GM12801 (cell line): Measurements from ENCODE around the gene CALU.

ENCODE experiments used
- TF ChIP-seq, protein P1 (sequence below): IDR thresholded peaks from one replicate; pipeline ENCODE4 v1.5.1; 2011; ENCODE audit warnings: control low read depth; ENCODE audit not compliant: insufficient read length; ENCODE audit errors: extremely low read depth

The CALU gene

DNA sequence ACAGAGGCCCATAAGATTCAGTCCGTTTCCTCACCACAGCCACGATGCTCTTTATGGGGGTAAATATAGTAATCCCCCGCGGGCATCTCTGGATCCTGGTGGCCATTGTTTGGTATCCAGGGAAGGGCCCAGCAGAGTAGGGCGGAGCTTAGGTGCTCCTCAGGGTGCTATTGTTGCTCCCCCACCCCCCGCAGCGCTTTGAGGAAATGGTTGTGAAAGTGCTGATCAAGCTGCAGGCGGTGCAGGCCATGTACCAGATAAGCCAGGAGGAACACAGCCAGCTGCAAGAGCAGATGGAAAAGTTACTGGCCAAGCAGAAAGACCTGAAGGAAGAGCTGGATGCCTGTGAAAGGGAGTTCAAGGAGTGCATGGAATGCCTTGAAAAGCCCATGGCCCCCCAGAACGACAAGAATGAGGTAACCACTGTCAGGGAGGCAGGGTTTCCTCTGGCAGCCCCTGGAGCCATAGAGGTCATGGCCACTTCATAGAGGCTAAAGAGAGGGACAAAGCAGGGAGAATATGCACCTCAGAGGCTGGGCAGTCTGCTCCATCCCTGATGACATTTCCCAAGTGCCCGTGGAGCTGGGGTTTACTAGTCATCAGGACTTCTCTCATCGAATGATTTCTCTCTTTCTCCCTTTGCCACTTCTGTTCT, 73.5 kb downstream of the CALU start:
- TF ChIP-seq, protein P1, sequence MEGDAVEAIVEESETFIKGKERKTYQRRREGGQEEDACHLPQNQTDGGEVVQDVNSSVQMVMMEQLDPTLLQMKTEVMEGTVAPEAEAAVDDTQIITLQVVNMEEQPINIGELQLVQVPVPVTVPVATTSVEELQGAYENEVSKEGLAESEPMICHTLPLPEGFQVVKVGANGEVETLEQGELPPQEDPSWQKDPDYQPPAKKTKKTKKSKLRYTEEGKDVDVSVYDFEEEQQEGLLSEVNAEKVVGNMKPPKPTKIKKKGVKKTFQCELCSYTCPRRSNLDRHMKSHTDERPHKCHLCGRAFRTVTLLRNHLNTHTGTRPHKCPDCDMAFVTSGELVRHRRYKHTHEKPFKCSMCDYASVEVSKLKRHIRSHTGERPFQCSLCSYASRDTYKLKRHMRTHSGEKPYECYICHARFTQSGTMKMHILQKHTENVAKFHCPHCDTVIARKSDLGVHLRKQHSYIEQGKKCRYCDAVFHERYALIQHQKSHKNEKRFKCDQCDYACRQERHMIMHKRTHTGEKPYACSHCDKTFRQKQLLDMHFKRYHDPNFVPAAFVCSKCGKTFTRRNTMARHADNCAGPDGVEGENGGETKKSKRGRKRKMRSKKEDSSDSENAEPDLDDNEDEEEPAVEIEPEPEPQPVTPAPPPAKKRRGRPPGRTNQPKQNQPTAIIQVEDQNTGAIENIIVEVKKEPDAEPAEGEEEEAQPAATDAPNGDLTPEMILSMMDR: no peak

DNA sequence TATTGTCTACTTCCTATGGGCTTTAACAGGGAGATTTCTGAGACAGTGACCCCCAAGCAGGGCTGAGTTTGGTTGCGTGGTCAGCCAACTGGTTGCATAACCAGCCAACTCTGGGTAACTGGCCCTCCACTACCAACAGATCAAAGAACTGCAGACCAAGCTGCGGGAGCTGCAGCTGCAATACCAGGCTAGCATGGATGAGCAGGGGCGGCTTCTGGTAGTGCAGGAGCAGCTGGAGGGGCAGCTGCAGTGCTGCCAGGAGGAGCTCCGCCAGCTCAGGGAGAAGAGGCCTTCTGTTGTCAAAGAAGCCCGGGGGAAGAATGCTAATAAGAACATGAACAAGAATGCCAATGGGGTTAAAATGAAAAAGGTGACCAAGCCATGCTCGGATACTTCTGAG, 75.3 kb downstream of the CALU start:
- TF ChIP-seq, protein P1: no peak

DNA sequence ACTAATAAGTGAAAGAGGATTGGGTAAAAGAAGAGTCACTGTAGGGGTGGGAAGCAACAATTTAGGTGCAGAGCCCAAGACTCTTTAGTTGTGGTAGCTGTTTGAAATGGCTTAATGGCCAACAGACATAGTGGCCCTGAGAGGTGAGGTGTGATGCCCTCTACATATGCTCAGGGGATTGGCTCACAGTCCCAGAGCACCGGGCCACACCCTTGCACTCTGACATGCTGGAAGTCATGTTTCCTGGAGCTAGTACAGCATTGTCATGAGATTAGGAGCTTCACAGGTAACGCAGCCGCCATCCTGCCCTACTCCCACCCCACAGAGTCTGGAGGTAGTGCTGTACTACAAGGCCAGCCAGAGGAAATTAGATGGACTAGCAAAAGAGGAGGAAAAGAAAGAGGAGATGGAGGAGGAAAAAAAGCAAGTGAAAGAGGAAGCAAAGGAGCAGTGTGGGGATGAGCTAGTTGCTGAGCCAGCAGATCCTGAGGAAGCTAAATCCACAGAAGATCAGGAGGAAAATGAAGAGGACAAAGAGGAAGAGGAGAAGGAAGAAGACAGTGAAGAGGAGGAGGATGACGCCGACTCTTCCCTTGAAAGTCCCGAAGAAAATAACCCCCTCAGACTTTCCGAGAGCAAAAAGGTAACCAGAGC, 76.3 kb downstream of the CALU start:
- TF ChIP-seq, protein P1: no peak

DNA sequence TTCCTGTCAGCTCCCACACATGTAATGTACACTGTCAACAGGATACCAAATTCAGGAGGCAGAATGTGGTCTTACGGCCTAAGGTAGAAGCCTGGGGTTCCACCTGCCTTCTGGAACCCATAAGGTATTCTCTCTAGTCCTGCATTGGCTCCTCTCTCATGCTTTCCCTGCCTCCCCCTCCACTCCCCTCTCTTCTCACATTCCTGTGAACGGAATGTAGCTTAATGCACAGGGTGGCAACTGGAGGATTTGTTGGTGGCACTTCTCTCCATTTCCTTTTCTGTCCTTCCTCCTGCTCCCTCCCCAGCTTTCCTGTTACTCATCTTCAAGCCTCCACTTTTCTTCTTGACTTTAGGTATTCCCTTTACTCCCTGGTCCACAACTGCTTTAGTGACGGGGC, 79.5 kb downstream of the CALU start:
- TF ChIP-seq, protein P1: no peak
